GM19463 (cell line): ENCODE measurements around the gene UGT1A5.

Experiments used
- ATAC-seq: cut with Tn5 transposase; IDR thresholded peaks from one replicate; pipeline ENCODE4 v1.9.1; 2021; ENCODE audit warnings: mild to moderate bottlenecking, moderate library complexity; ENCODE audit not compliant: unreplicated experiment

The UGT1A5 gene

GRCh38 chr2:233775414-233775813 is 62.7 kb downstream of the UGT1A5 start:
- ATAC-seq, result no peak

GRCh38 chr2:233778030-233778429 is 65.3 kb downstream of the UGT1A5 start, which contains the start of gene MROH2A:
MROH2A (plus strand) TSS chr2:233778330; CDS start chr2:233779359, 1,029 bp downstream.
- no peak for ATAC-seq

GRCh38 chr2:233779722-233780121 is 67.0 kb downstream of the UGT1A5 start:
- ATAC-seq, result no peak

GRCh38 chr2:233780771-233781170 is 68.1 kb downstream of the UGT1A5 start:
- no peak for ATAC-seq

GRCh38 chr2:233789554-233789953 is 76.8 kb downstream of the UGT1A5 start:
- no peak for ATAC-seq

GRCh38 chr2:233791151-233791882 is 78.6 kb downstream of the UGT1A5 start:
- no peak for ATAC-seq

- ATAC-seq, result no peak
These were observed 79.2 kb downstream of the UGT1A5 start for GRCh38 chr2:233791883-233792329.

GRCh38 chr2:233792720-233793119 is 80.0 kb downstream of the UGT1A5 start:
- no peak for ATAC-seq

- ATAC-seq, result no peak
These were observed 80.9 kb downstream of the UGT1A5 start for GRCh38 chr2:233793465-233794127.

- ATAC-seq, result no peak
These were observed 81.5 kb downstream of the UGT1A5 start for GRCh38 chr2:233794128-233794658.

GRCh38 chr2:233795735-233796171 is 83.0 kb downstream of the UGT1A5 start:
- no peak for ATAC-seq

GRCh38 chr2:233796254-233796653 is 83.5 kb downstream of the UGT1A5 start:
- ATAC-seq, result no peak

GRCh38 chr2:233798335-233799086 is 85.8 kb downstream of the UGT1A5 start:
- no peak for ATAC-seq

- ATAC-seq, result no peak
These were observed 86.5 kb downstream of the UGT1A5 start for GRCh38 chr2:233799087-233799665.

- no peak for ATAC-seq
These were observed 87.0 kb downstream of the UGT1A5 start for GRCh38 chr2:233799716-233800115.

- ATAC-seq, result no peak
These were observed 87.5 kb downstream of the UGT1A5 start for GRCh38 chr2:233800208-233800607.

GRCh38 chr2:233801357-233802131 is 88.8 kb downstream of the UGT1A5 start:
- ATAC-seq, result no peak

- no peak for ATAC-seq
These were observed 89.6 kb downstream of the UGT1A5 start for GRCh38 chr2:233802132-233802815.

- ATAC-seq, result no peak
These were observed 90.7 kb downstream of the UGT1A5 start for GRCh38 chr2:233803292-233803911.
